ENCODE data around the gene DNAJB2.
"Not testable (repeated sequence)": the region's sequence is repeated elsewhere in the genome, so short reads cannot be mapped to it uniquely, and the experiment has no call there.

DNAJB2 gene

DNA sequence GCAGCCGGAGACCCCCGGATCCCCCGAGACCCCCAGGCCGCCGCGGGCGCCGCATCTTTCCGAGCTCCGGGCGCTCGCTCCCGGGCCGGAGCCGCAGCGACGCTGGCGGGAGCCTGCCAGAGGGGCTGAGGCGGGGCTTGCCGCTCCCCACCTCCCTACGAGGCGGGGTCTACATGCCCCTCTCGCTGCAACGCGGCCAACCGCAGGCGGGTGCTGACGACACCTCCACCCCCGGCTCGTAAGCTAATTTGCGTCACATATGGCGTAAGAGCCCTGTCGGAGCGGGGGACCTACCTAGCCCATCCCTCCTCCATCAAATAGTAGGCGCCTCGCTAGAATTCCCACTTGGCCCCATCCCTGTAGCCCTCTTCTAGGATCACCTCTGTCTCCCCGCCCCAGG is 30.1 kb downstream of the DNAJB2 start, which contains the start of gene PTPRN:
PTPRN (minus strand) TSS at position 124 of the 400 bp plus-strand sequence; CDS start at position 55, 69 bp downstream.
- Histone ChIP-seq H3K27ac (ENCODE audit: low read length) (no peak within 1 kb of the TSS), H3K27me3 (replicated peaks; ENCODE audit: insufficient read depth, low read length) (peaks cover 49% of the 10 kb centered on the region)

DNA sequence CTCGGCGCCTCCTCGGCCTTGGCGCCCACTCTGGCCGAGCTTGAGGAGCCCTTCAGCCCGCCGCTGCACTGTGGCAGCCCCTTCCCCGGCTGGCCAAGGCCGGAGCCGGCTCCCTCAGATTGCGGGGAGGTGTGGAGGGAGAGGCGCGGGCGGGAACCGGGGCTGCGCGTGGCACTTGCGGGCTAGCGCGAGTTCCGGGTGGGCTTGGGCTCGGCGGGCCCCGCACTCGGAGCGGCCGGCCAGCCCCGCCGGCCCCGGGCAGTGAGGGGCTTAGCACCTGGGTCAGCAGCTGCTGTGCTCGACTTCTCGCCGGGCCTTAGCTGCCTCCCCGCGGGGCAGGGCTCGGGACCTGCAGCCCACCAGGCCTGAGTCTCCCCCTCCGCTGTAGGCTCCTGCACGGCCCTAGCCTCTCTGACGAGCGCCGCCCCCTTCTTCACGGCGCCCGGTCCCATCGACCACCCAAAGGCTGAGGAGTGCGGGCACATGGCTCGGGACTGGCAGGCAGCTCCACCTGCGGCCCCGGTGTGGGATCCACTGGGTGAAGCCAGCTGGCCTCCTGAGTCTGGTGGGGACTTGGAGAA is 33.6 kb downstream of the DNAJB2 start:
- not testable (repeated sequence) for DNase-seq; H3K9ac ChIP-seq (ENCODE audit: low read length); H3K27ac ChIP-seq (ENCODE audit: low read length); H4K20me1 ChIP-seq (ENCODE audit: insufficient read depth, low read length); H3K4me3 ChIP-seq (ENCODE audit: low read length); H2AFZ ChIP-seq (ENCODE audit: low read length); H3K4me2 ChIP-seq (ENCODE audit: low read depth, low read length); H3K9me3 ChIP-seq (replicated peaks; ENCODE audit: insufficient read depth, low read length); H3K9me2 ChIP-seq (replicated peaks; ENCODE audit: insufficient read depth, low read length); H3K36me3 ChIP-seq (replicated peaks; ENCODE audit: insufficient read depth, low read length); H3K4me1 ChIP-seq (ENCODE audit: low read length); H3F3A ChIP-seq (ENCODE audit: insufficient read depth, low read length); H3K79me2 ChIP-seq (ENCODE audit: low read length)
- peaks cover 26% of the 10 kb centered on the region for H3K27me3 ChIP-seq (replicated peaks; ENCODE audit: insufficient read depth, low read length)

More for the DNA sequence above, 30.1 kb downstream of the DNAJB2 start, which contains the start of gene PTPRN:
- Histone ChIP-seq H3K36me3 (replicated peaks; ENCODE audit: insufficient read depth, low read length) (no peaks in the 10 kb centered on the region), H4K20me1 (ENCODE audit: insufficient read depth, low read length) (no peaks in the 10 kb centered on the region), H2AFZ (ENCODE audit: low read length) (no peak within 1 kb of the TSS), H3K9me2 (replicated peaks; ENCODE audit: insufficient read depth, low read length) (no peaks in the 10 kb centered on the region), H3F3A (ENCODE audit: insufficient read depth, low read length) (no peaks in the 10 kb centered on the region), H3K4me3 (ENCODE audit: low read length) (no peak within 1 kb of the TSS), H3K4me2 (ENCODE audit: low read depth, low read length) (no peak within 1 kb of the TSS), H3K9me3 (replicated peaks; ENCODE audit: insufficient read depth, low read length) (no peaks in the 10 kb centered on the region), H3K79me2 (ENCODE audit: low read length) (no peaks in the 10 kb centered on the region), H3K4me1 (ENCODE audit: low read length) (no peaks in the 10 kb centered on the region), H3K9ac (ENCODE audit: low read length) (no peak within 1 kb of the TSS)
- no peak for TF ChIP-seq EZH2phosphoT487 (IDR thresholded peaks at IDR 0.05; ENCODE audit: low read length)
- TF ChIP-seq, protein P1, sequence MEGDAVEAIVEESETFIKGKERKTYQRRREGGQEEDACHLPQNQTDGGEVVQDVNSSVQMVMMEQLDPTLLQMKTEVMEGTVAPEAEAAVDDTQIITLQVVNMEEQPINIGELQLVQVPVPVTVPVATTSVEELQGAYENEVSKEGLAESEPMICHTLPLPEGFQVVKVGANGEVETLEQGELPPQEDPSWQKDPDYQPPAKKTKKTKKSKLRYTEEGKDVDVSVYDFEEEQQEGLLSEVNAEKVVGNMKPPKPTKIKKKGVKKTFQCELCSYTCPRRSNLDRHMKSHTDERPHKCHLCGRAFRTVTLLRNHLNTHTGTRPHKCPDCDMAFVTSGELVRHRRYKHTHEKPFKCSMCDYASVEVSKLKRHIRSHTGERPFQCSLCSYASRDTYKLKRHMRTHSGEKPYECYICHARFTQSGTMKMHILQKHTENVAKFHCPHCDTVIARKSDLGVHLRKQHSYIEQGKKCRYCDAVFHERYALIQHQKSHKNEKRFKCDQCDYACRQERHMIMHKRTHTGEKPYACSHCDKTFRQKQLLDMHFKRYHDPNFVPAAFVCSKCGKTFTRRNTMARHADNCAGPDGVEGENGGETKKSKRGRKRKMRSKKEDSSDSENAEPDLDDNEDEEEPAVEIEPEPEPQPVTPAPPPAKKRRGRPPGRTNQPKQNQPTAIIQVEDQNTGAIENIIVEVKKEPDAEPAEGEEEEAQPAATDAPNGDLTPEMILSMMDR (IDR thresholded peaks at IDR 0.05; ENCODE audit: low read length), result no peak
- no peak for TF ChIP-seq EZH2 (optimal IDR thresholded peaks at IDR 0.05; ENCODE audit: low read depth, low read length)
- DNase-seq, result no peak

- no peak overlapping the region for H3K27ac ChIP-seq (ENCODE audit: low read length)
- no peaks in the 10 kb centered on the region for H3K36me3 ChIP-seq (replicated peaks; ENCODE audit: insufficient read depth, low read length)
- no peaks in the 10 kb centered on the region for H3K79me2 ChIP-seq (ENCODE audit: low read length)
- DNase-seq, result no peak
- no peaks in the 10 kb centered on the region for H3K9me2 ChIP-seq (replicated peaks; ENCODE audit: insufficient read depth, low read length)
- H3K9ac ChIP-seq (ENCODE audit: low read length), result no peak overlapping the region
- H2AFZ ChIP-seq (ENCODE audit: low read length), result no peak overlapping the region
- H3F3A ChIP-seq (ENCODE audit: insufficient read depth, low read length), result no peaks in the 10 kb centered on the region
- no peaks in the 10 kb centered on the region for H3K9me3 ChIP-seq (replicated peaks; ENCODE audit: insufficient read depth, low read length)
- no peak overlapping the region for H3K4me3 ChIP-seq (ENCODE audit: low read length)
- H4K20me1 ChIP-seq (ENCODE audit: insufficient read depth, low read length), result no peaks in the 10 kb centered on the region
- H3K4me1 ChIP-seq (ENCODE audit: low read length), result no peaks in the 10 kb centered on the region
- peaks cover 16% of the 10 kb centered on the region for H3K27me3 ChIP-seq (replicated peaks; ENCODE audit: insufficient read depth, low read length)
- TF ChIP-seq EZH2 (optimal IDR thresholded peaks at IDR 0.05; ENCODE audit: low read depth, low read length), result no peak
- TF ChIP-seq EZH2phosphoT487 (IDR thresholded peaks at IDR 0.05; ENCODE audit: low read length), result no peak
- TF ChIP-seq, protein P1 (IDR thresholded peaks at IDR 0.05; ENCODE audit: low read length), result no peak
- H3K4me2 ChIP-seq (ENCODE audit: low read depth, low read length), result no peak overlapping the region
Measured at GRCh38 chr2:219314804-219315468, 35.8 kb downstream of the DNAJB2 start.

DNA sequence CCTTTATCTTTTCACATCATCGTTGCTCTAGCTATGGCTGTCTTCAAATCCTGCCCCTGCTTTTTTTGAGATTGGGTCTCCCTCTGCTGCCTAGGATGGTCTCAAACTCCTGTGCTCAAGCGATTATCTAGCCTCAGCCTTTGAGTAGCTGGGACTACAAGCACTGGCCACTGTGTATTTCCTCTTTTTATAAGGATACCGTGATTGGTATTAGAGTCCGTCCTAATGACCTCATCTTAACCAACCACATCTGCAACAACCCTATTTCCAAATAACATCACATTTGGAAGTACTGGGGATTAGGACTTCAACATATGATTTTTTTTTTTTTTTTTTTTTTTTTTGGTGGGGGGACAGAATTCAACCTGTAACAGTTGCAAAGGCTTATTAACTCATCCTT is 44.3 kb downstream of the DNAJB2 start:
- no peak for DNase-seq
- no peak overlapping the region for H3K4me3 ChIP-seq (ENCODE audit: low read length)
- H3F3A ChIP-seq (ENCODE audit: insufficient read depth, low read length), result 0 out of 2 replicates have a peak, but pooled peaks cover 4% of the 10 kb centered on the region

More for the DNA sequence above, 44.3 kb downstream of the DNAJB2 start:
- H3K4me2 ChIP-seq (ENCODE audit: low read depth, low read length), result no peak overlapping the region
- H3K27me3 ChIP-seq (replicated peaks; ENCODE audit: insufficient read depth, low read length), result no peaks in the 10 kb centered on the region
- no peaks in the 10 kb centered on the region for H3K4me1 ChIP-seq (ENCODE audit: low read length)
- H4K20me1 ChIP-seq (ENCODE audit: insufficient read depth, low read length), result no peaks in the 10 kb centered on the region
- H3K79me2 ChIP-seq (ENCODE audit: low read length), result no peaks in the 10 kb centered on the region
- no peak overlapping the region for H3K27ac ChIP-seq (ENCODE audit: low read length)
- H3K9me3 ChIP-seq (replicated peaks; ENCODE audit: insufficient read depth, low read length), result no peaks in the 10 kb centered on the region
- no peak overlapping the region for H3K9ac ChIP-seq (ENCODE audit: low read length)
- no peak overlapping the region for H2AFZ ChIP-seq (ENCODE audit: low read length)
- H3K9me2 ChIP-seq (replicated peaks; ENCODE audit: insufficient read depth, low read length), result no peaks in the 10 kb centered on the region
- TF ChIP-seq EZH2phosphoT487 (IDR thresholded peaks at IDR 0.05; ENCODE audit: low read length), result no peak
- TF ChIP-seq, protein P1 (IDR thresholded peaks at IDR 0.05; ENCODE audit: low read length), result no peak
- no peak for TF ChIP-seq EZH2 (optimal IDR thresholded peaks at IDR 0.05; ENCODE audit: low read depth, low read length)
- no peaks in the 10 kb centered on the region for H3K36me3 ChIP-seq (replicated peaks; ENCODE audit: insufficient read depth, low read length)
